T-cell (primary cell): ENCODE results near the gene KCNQ5. TPM values are rescaled to one million over a fixed set of nuclear protein-coding genes. Genes with fewer than 3 reads are reported as not detected.

Experiments used
- ATAC-seq, 4 experiments: fragments of 200-7000 bp in 3 of 4; fragments of 150-1000 bp in 1 of 4; cut with Tn5 transposase; replicated peaks in 1 of 4; 1 replicate in 3 of 4; 2 replicates in 1 of 4; pipeline ENCODE4 v1.10.0; 2021; ENCODE audit warnings: moderate library complexity in 3 of 4, mild to moderate bottlenecking in 2 of 4, moderate number of reproducible peaks in 1 of 4
- CTCF ChIA-PET, 2 donors: fragments of 300-600 bp; sonication (Branson Sonifier 250); formaldehyde crosslinking; loops; one replicate each; lab custom pipeline; 2022; ENCODE audit warnings: antibody characterized with exemption in 2 of 2; lab: Charles Lee
- POLR2A ChIA-PET, 2 donors: fragments of 300-600 bp; sonication (Branson Sonifier 250); formaldehyde crosslinking; loops; one replicate each; lab custom pipeline; 2022; ENCODE audit warnings: antibody characterized with exemption in 2 of 2; lab: Charles Lee
- DNase-seq, 35 experiments: peaks; one replicate each; pipeline versions ENCODE4 v3.0.0 to v3.0.0-alpha.2; 2013 to 2023
- H3K27ac ChIP-seq: one replicate; pipeline ENCODE4 v1.5.1; 2013; ENCODE audit warnings: low read length
- H3K27me3 ChIP-seq, 2 experiments: replicated peaks in 1 of 2; 1 replicate in 1 of 2; 2 replicates in 1 of 2; pipeline versions ENCODE4 v1.6.1 to v1.7.0; 2013; ENCODE audit warnings: low read length in 1 of 2, mixed read lengths in 1 of 2; ENCODE audit not compliant: control insufficient read depth in 2 of 2, insufficient read depth in 2 of 2; ENCODE audit errors: extremely low read depth in 1 of 2
- H3K36me3 ChIP-seq, 2 donors: 1 replicate in 1 of 2; 2 replicates in 1 of 2; pipeline versions ENCODE4 v1.6.1 to v1.7.0; 2013; ENCODE audit warnings: low read length in 1 of 2; ENCODE audit not compliant: control insufficient read depth in 2 of 2, insufficient read depth in 1 of 2; ENCODE audit errors: extremely low read depth in 1 of 2
- H3K4me1 ChIP-seq, 2 experiments: 1 replicate in 1 of 2; 2 replicates in 1 of 2; pipeline versions ENCODE4 v1.6.1 to v1.7.0; 2013; ENCODE audit warnings: low read length in 2 of 2, mixed read lengths in 1 of 2; ENCODE audit not compliant: insufficient read depth in 2 of 2, control insufficient read depth in 1 of 2; ENCODE audit errors: extremely low read depth in 1 of 2
- H3K4me3 ChIP-seq, 2 donors: 1 replicate in 1 of 2; 2 replicates in 1 of 2; pipeline versions ENCODE4 v1.5.1 to v1.7.0; 2013; ENCODE audit warnings: mild to moderate bottlenecking in 2 of 2, low read length in 1 of 2, moderate library complexity in 1 of 2; ENCODE audit not compliant: control insufficient read depth in 1 of 2; ENCODE audit errors: extremely low read depth in 1 of 2
- H3K9me3 ChIP-seq: 2 replicates; pipeline ENCODE4 v1.7.0; 2013
- H3K27ac Mint-ChIP-seq, 2 donors: one replicate each; pipeline ENCODE4 v1.8.0; 2020 to 2021; ENCODE audit warnings: mild to moderate bottlenecking in 2 of 2, mixed read lengths in 2 of 2
- H3K27me3 Mint-ChIP-seq, 2 donors: one replicate each; pipeline ENCODE4 v1.8.0; 2021 to 2022; ENCODE audit warnings: mixed read lengths in 2 of 2
- H3K36me3 Mint-ChIP-seq: one replicate; pipeline ENCODE4 v1.8.0; 2021; ENCODE audit warnings: mixed read lengths
- H3K4me1 Mint-ChIP-seq, 3 donors: one replicate each; pipeline ENCODE4 v1.8.0; 2020 to 2022; ENCODE audit warnings: mixed read lengths in 3 of 3, mild to moderate bottlenecking in 1 of 3
- H3K4me3 Mint-ChIP-seq, 3 donors: one replicate each; pipeline ENCODE4 v1.8.0; 2020 to 2022; ENCODE audit warnings: mild to moderate bottlenecking in 3 of 3, mixed read lengths in 3 of 3, moderate library complexity in 3 of 3
- H3K9me3 Mint-ChIP-seq, 3 donors: one replicate each; pipeline ENCODE4 v1.8.0; 2020 to 2022; ENCODE audit warnings: mixed read lengths in 3 of 3
- WGBS: methylation state at CpG from one replicate; pipeline ENCODE4 v1.1.5; 2013; ENCODE audit warnings: missing lambda C conversion rate; ENCODE audit not compliant: insufficient coverage; 5-methylcytosine and 5-hydroxymethylcytosine counted together
- total RNA-seq, 35 experiments: library from RNA in 6 of 35; stranded (reverse) in 6 of 35; fragments of 120-200 nt in 1 of 35; gene quantifications; one replicate each; pipeline versions ENCODE4 v1.2.1 to v1.2.4 and lab custom pipeline; 2013 to 2026

The KCNQ5 gene
- total RNA-seq, 5 donors from 2014 or later (not counting 1 experiment from before 2014, with no cell fraction given) = 3.5 to 5.3 (median 4.3) TPM

DNA sequence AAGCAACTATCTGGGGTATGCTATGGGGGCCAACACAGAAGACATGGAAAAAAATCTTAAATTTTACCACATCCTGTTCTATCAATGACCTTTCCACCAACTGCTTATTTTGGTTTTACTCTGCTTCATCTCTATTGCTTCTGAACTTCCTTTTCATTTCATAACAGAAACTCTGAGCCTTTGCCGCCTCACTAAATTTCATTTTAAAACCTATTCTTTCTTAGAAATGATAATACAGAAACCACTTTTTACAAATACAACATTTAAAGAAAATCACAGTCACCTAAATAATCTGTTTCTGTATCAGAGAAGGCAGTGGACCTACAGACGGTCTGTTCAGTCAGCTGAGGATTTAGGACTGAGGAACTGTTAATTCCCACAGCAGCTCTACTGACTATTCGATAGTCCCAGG is 117.5 kb downstream of the KCNQ5 start:
- no peaks in the 10 kb centered on the region for H3K36me3 ChIP-seq
- Mint-ChIP-seq H3K9me3 (peaks cover 0 to 4% (median 0%) of the 10 kb centered on the region in 3 donors), H3K27ac (peak overlapping the region in 1 of 2 donors; percentile 61), H3K36me3 (peaks cover 3% of the 10 kb centered on the region), H3K4me3 (no peak overlapping the region), H3K27me3 (no peaks in the 10 kb centered on the region), H3K4me1 (peaks cover 20 to 30% (median 30%) of the 10 kb centered on the region in 3 donors)
- H3K4me3 ChIP-seq = no peak overlapping the region
- no peak overlapping the region for H3K27ac ChIP-seq
- H3K27me3 ChIP-seq = no peaks in the 10 kb centered on the region
- POLR2A ChIA-PET = no interaction called here
- DNase-seq = no peak
- H3K9me3 ChIP-seq = no peaks in the 10 kb centered on the region
- H3K4me1 ChIP-seq = peaks cover 0 to 2% of the 10 kb centered on the region in 2 experiments
- no peak for ATAC-seq
- WGBS = 14% methylated on average over 1 of the region's 3 CpGs
- CTCF ChIA-PET = no interaction called here

DNA sequence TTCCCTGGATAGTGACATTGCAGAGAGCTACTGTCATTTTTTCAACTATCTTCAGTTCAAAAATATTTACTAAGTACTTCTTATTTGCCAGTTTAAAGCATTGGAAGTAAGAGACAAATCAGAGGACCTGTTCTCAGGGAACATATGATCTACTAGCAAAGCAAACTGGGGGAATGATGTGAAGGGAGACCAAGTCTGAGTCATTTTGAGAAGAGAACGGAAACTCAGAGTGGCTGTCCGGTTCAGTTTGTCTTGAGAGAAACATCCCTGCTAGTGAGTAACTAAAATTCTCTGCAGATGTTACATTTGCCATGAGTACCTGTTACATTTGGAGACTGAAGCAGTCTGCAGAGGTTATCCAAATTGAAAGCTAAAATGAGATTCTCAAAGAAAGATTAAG is 118.3 kb downstream of the KCNQ5 start:
- peaks cover 20 to 30% (median 30%) of the 10 kb centered on the region in 3 donors for H3K4me1 Mint-ChIP-seq
- peaks cover 0 to 4% (median 0%) of the 10 kb centered on the region in 3 donors for H3K9me3 Mint-ChIP-seq
- Histone ChIP-seq H3K4me1 (peaks cover 0 to 2% of the 10 kb centered on the region in 2 experiments), H3K36me3 (no peaks in the 10 kb centered on the region), H3K9me3 (no peaks in the 10 kb centered on the region), H3K4me3 (no peak overlapping the region), H3K27me3 (no peaks in the 10 kb centered on the region), H3K27ac (no peak overlapping the region)
- H3K27me3 Mint-ChIP-seq = no peaks in the 10 kb centered on the region
- no peak for ATAC-seq
- 20% methylated on average over 2 of the region's 2 CpGs for WGBS
- no peak overlapping the region for H3K27ac Mint-ChIP-seq
- H3K36me3 Mint-ChIP-seq = peaks cover 3% of the 10 kb centered on the region
- ChIA-PET POLR2A (no interaction called here), CTCF (no interaction called here)
- no peak overlapping the region for H3K4me3 Mint-ChIP-seq
- no peak for DNase-seq

DNA sequence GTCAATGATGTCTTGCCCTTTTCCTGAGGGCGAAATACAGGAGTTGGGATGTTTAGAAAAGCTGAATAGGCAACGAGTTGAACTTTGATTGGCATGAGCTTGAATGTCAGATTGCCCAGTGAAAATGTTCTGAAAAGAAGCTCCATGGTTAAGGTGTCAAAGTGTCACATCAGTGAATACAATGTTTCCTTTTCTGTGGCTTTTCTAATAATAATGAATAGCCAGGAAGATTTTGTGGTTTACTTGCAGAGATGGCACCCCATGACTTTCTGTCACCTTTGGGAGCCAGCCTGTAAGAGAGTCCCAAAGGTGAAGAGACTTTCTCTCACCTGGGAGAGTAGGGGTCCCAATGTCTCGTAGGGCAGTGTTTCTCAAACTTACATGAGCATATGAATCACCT is 119.2 kb downstream of the KCNQ5 start:
- no peaks in the 10 kb centered on the region for H3K36me3 ChIP-seq
- H3K27me3 Mint-ChIP-seq = no peaks in the 10 kb centered on the region
- H3K36me3 Mint-ChIP-seq = peaks cover 3% of the 10 kb centered on the region
- DNase-seq (no peak), ATAC-seq (no peak)
- H3K4me3 Mint-ChIP-seq = no peak overlapping the region
- no peak overlapping the region for H3K4me3 ChIP-seq
- no peak overlapping the region for H3K27ac ChIP-seq
- no peak overlapping the region for H3K27ac Mint-ChIP-seq
- peaks cover 0 to 2% (median 0%) of the 10 kb centered on the region in 3 donors for H3K9me3 Mint-ChIP-seq
- H3K9me3 ChIP-seq = no peaks in the 10 kb centered on the region
- ChIA-PET POLR2A (no interaction called here), CTCF (no interaction called here)
- H3K27me3 ChIP-seq = no peaks in the 10 kb centered on the region
- peaks cover 0 to 2% of the 10 kb centered on the region in 2 experiments for H3K4me1 ChIP-seq
- 71% methylated on average over 3 of the region's 3 CpGs for WGBS
- peaks cover 20 to 35% (median 30%) of the 10 kb centered on the region in 3 donors for H3K4me1 Mint-ChIP-seq

DNA sequence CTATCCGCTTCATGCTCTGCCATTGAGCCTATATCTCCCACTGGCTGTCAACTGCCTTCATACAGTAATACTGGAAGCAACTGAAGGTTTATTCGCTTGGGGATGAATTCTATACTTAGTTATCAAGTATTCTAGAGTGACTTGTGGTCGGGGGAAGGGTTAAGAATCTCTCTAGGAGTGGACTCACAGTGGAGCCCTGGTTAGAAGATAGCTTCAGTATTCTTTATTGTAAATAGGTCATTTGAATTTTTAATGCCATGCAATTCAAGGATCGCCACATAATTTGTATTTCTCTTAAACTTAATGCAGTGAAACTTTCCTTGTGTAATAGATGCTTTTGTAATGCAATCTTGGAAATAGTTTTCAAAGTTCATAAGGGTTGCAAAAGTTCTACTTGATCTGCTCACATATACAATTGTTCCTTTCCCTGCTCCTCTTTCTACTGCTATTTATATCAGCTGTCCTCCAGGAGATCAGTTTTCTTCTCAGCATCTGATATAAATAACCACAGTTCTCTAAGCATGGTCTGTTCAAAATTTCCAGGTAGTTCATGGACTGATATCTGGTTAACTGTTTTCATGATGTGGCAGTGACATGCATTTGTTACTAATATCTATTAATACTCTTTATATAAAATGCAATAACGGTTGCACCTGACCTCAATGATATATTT is 120.3 kb downstream of the KCNQ5 start:
- no peak for DNase-seq
- H3K27ac Mint-ChIP-seq = no peak overlapping the region
- ChIA-PET CTCF (no interaction called here), POLR2A (no interaction called here)
- no peak overlapping the region for H3K27ac ChIP-seq
- H3K27me3 Mint-ChIP-seq = no peaks in the 10 kb centered on the region
- H3K27me3 ChIP-seq = no peaks in the 10 kb centered on the region
- H3K4me1 ChIP-seq = peaks cover 0 to 2% of the 10 kb centered on the region in 2 experiments
- no peaks in the 10 kb centered on the region for H3K36me3 ChIP-seq
- no peaks in the 10 kb centered on the region for H3K9me3 ChIP-seq
- H3K4me1 Mint-ChIP-seq = peaks cover 20 to 36% (median 30%) of the 10 kb centered on the region in 3 donors
- no peak for ATAC-seq
- H3K4me3 ChIP-seq = no peak overlapping the region
- no CpG with 5 or more reads among the region's 5 CpGs for WGBS
- H3K9me3 Mint-ChIP-seq = no peaks in the 10 kb centered on the region
- no peak overlapping the region for H3K4me3 Mint-ChIP-seq
- H3K36me3 Mint-ChIP-seq = peaks cover 3% of the 10 kb centered on the region

DNA sequence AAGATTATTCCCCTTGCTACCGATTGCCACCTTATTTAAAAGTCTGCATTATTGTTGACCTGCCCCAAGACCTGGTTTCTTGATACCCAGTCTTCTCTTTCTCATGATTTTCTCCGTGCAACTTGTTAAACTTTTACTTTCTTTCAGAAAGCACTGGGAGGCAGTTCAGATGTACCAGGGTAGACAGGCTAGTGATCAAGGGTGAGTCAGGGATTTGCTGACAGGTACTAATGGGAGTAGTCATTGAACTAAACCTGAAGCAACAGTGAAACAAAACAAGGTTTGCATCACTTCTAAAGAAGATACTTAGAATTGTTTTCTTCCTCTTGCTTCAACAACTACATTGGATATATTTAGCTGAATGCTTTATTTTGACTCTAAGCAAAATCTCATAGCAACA is 124.4 kb downstream of the KCNQ5 start:
- H3K27ac Mint-ChIP-seq = no peak overlapping the region
- CTCF ChIA-PET = no interaction called here

DNA sequence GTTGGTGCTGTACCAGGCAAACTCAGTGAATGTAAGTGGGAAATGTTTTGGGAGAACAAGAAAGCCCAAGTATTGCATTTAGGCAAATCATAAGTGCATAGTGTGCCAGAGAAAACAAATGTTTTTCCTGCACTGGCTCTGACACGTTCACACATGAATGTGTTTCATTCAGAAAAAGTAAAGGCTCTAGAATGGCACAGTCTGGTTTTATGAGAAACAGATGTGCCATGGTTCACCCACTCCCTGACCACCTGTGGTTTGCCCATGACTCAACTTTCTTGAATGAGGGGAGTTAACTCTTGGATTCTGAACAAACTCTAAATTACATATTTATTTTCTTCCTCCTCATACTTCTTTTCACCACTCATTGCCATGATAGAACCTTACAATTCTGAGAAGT is 126.9 kb downstream of the KCNQ5 start:
- ATAC-seq (no peak), DNase-seq (no peak)
- no peak overlapping the region for H3K27ac ChIP-seq
- H3K9me3 ChIP-seq = no peaks in the 10 kb centered on the region
- no peak overlapping the region for H3K4me3 Mint-ChIP-seq
- POLR2A ChIA-PET = no interaction called here
- no peak overlapping the region for H3K27ac Mint-ChIP-seq
- H3K27me3 ChIP-seq = no peaks in the 10 kb centered on the region
- H3K4me3 ChIP-seq = no peak overlapping the region
- 25% methylated on average over 1 of the region's 1 CpG for WGBS
- CTCF ChIA-PET = no interaction called here
- no peaks in the 10 kb centered on the region for H3K4me1 ChIP-seq
- H3K4me1 Mint-ChIP-seq = peaks cover 0 to 6% (median 0%) of the 10 kb centered on the region in 3 donors
- H3K36me3 Mint-ChIP-seq = no peaks in the 10 kb centered on the region
- no peaks in the 10 kb centered on the region for H3K27me3 Mint-ChIP-seq
- no peaks in the 10 kb centered on the region for H3K9me3 Mint-ChIP-seq
- H3K36me3 ChIP-seq = no peaks in the 10 kb centered on the region

More for the DNA sequence above, 124.4 kb downstream of the KCNQ5 start:
- Mint-ChIP-seq H3K27me3 (no peaks in the 10 kb centered on the region), H3K36me3 (no peaks in the 10 kb centered on the region), H3K9me3 (no peaks in the 10 kb centered on the region), H3K4me3 (no peak overlapping the region), H3K4me1 (peaks cover 1 to 8% (median 3%) of the 10 kb centered on the region in 3 donors)
- no peak for DNase-seq
- no CpG with 5 or more reads among the region's 2 CpGs for WGBS
- Histone ChIP-seq H3K4me3 (no peak overlapping the region), H3K9me3 (no peaks in the 10 kb centered on the region), H3K4me1 (no peaks in the 10 kb centered on the region), H3K27me3 (no peaks in the 10 kb centered on the region), H3K27ac (no peak overlapping the region), H3K36me3 (no peaks in the 10 kb centered on the region)
- POLR2A ChIA-PET = no interaction called here
- ATAC-seq = no peak
